Psoas muscle (tissue), 8 donors: Measurements from ENCODE around the gene ANK2. TPM values are rescaled to one million over a fixed set of nuclear protein-coding genes. Genes with fewer than 3 reads are reported as not detected.

Source experiments
- ATAC-seq, 4 donors: fragments of 200-7000 bp; cut with Tn5 transposase; one replicate each; pipeline ENCODE4 v1.9.1; 2020; ENCODE audit warnings: moderate library complexity in 3 of 4, mild to moderate bottlenecking in 2 of 4
- DNase-seq, 2 donors: peaks; one replicate each; pipeline ENCODE4 v3.0.0-alpha.2; 2020
- H3K27ac ChIP-seq: fragments of 200-600 bp; one replicate; pipeline ENCODE4 v1.8.0; 2022
- H3K27me3 ChIP-seq, 3 donors: fragments of 200-600 bp in 1 of 3; one replicate each; pipeline versions ENCODE4 v1.6.1 to v1.8.0; 2013 to 2022; ENCODE audit warnings: low read length in 2 of 3, mild to moderate bottlenecking in 2 of 3, moderate library complexity in 1 of 3; ENCODE audit not compliant: insufficient read depth in 3 of 3
- H3K36me3 ChIP-seq, 2 donors: fragments of 200-600 bp in 1 of 2; one replicate each; pipeline versions ENCODE4 v1.6.1 to v1.8.0; 2013 to 2022; ENCODE audit warnings: low read depth in 1 of 2, mild to moderate bottlenecking in 1 of 2, moderate library complexity in 1 of 2; ENCODE audit not compliant: insufficient read depth in 1 of 2
- H3K4me1 ChIP-seq: fragments of 200-600 bp; one replicate; pipeline ENCODE4 v1.8.0; 2022
- H3K4me3 ChIP-seq: fragments of 200-600 bp; one replicate; pipeline ENCODE4 v1.8.0; 2022; ENCODE audit warnings: mild to moderate bottlenecking
- H3K9me3 ChIP-seq: fragments of 200-600 bp; one replicate; pipeline ENCODE4 v1.8.0; 2022
- WGBS, 3 donors: extraction: QIAGEN DNeasy Blood & Tissue Kit; methylation state at CpG; one replicate each; pipeline versions ENCODE4 v1.1.6 to v1.1.7; 2013; 5-methylcytosine and 5-hydroxymethylcytosine counted together
- intact Hi-C, 2 donors: fragments of 100-400 bp; cut with DNase I; formaldehyde crosslinking; loops; one replicate each; pipeline versions ENCODE4 v1.11.0 to v1.14.2; 2022
- polyA plus RNA-seq, 3 donors: library from polyadenylated mRNA; stranded (reverse); fragments of 200-250 nt; gene quantifications; one replicate each; pipeline ENCODE4 v1.2.3, GENCODE V29; 2013
- total RNA-seq, 4 donors: library from RNA; stranded (reverse); fragmentation: NEBNext Ultra II Directional in 2 of 4; extraction: Animal tissue kit (Norgen Biotek cat#: 25700) in 2 of 4; gene quantifications; one replicate each; pipeline versions ENCODE4 v1.2.1 to v1.2.4, GENCODE V29; 2021 to 2023
- TF ChIP-seq, protein P1 (sequence below): fragments of 200-600 bp; IDR thresholded peaks from one replicate; pipeline ENCODE4 v1.8.0; 2022; ENCODE audit warnings: antibody characterized with exemption
- donor health status: healthy with polysubstance abuse.
- donor health status: DM: no; HTN: no; CAD: no; lungs with moderate emphysema.
- donor health status: Bipolar disorder and iron deficiency.
- donor health status: healthy.
- donor health status: DM: yes; HTN: yes; CAD: no.
- donor health status: DM: no; HTN: no; CAD: no.
- donor health status: DM: no; HTN: no; CAD: no.
- donor health status: DM: yes; HTN: yes; CAD: no.

ANK2 gene
- total and polyA plus RNA-seq, 7 donors: 14.1 to 153 (median 78.5) TPM

DNA sequence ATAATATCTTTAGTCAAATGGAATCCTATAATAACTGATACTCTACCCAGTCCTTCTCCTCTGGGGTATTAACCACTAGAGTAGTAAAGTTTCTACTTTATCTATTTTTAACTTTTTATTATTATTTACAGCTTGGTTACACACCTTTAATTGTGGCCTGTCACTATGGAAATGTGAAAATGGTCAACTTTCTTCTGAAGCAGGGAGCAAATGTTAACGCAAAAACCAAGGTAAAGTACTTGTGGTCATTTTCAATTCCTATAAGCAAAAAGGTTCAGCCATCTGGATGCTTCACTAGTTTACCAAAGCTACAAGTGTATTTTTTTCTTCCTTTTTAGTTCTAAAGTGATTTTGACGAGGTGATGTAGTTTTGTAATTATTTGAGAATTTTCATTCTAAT, 238.8 kb downstream of the ANK2 start:
- no peaks in the 10 kb centered on the region for H3K9me3 ChIP-seq
- DNase-seq (no peak), ATAC-seq (no peak)
- peaks cover 9 to 56% of the 10 kb centered on the region in 2 donors for H3K36me3 ChIP-seq
- WGBS, 3 donors: 92 to 96% (median 96%) methylated on average over 2 of the region's 2 CpGs
- no peak overlapping the region for H3K4me3 ChIP-seq
- no peak overlapping the region for H3K27ac ChIP-seq
- intact Hi-C loops: no loop called here
- no peaks in the 10 kb centered on the region for H3K27me3 ChIP-seq
- TF ChIP-seq, protein P1, sequence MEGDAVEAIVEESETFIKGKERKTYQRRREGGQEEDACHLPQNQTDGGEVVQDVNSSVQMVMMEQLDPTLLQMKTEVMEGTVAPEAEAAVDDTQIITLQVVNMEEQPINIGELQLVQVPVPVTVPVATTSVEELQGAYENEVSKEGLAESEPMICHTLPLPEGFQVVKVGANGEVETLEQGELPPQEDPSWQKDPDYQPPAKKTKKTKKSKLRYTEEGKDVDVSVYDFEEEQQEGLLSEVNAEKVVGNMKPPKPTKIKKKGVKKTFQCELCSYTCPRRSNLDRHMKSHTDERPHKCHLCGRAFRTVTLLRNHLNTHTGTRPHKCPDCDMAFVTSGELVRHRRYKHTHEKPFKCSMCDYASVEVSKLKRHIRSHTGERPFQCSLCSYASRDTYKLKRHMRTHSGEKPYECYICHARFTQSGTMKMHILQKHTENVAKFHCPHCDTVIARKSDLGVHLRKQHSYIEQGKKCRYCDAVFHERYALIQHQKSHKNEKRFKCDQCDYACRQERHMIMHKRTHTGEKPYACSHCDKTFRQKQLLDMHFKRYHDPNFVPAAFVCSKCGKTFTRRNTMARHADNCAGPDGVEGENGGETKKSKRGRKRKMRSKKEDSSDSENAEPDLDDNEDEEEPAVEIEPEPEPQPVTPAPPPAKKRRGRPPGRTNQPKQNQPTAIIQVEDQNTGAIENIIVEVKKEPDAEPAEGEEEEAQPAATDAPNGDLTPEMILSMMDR: no peak
- no peaks in the 10 kb centered on the region for H3K4me1 ChIP-seq

DNA sequence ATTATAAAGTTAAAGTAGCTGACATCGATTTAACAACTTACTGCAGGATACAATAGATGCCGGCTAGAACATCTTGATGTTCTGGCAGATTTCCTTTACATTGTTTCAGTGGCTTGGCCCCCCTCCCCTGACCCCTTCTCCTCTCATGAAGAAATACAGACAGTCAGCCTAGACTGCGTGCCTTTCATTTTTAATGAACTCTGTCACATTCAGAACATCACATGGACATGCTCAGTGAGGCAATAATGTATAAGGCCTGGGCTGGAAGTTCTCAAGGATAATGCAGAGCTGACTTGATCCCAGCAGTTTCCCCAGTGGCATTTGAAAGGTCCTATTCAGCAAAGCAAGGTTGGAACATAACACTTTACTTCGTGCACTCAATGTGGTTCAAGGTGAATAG, 239.2 kb downstream of the ANK2 start:
- no peaks in the 10 kb centered on the region for H3K9me3 ChIP-seq

DNA sequence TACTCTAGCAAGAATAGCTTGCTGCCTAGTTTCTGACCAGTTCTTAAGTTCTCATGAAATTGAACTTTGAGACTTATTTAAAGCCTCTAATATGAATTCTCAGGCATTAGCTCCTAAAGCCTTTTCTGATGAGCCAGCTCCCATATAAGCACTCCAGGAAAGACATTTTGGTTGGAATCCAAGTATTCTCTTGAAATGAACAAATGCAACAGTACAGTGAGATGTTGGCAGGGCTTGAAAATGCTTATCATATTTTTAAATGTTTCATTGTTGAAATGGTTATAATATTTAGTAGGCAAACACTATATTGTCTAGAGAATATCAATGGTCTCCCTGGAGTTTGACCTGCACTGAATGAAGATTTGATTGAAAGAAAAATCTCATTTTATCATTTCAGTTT, 240.3 kb downstream of the ANK2 start:
- intact Hi-C loops: no loop called here
- H3K4me3 ChIP-seq: no peak overlapping the region
- no peaks in the 10 kb centered on the region for H3K9me3 ChIP-seq
- ATAC-seq: no peak
- no peak for DNase-seq
- H3K36me3 ChIP-seq: peaks cover 9 to 62% of the 10 kb centered on the region in 2 donors
- H3K27me3 ChIP-seq: no peaks in the 10 kb centered on the region
- no peaks in the 10 kb centered on the region for H3K4me1 ChIP-seq
- TF ChIP-seq, protein P1: no peak
- H3K27ac ChIP-seq: no peak overlapping the region

More for the DNA sequence above, 239.2 kb downstream of the ANK2 start:
- 66 to 86% (median 77%) methylated on average over 4 of the region's 4 CpGs for WGBS, 3 donors
- ATAC-seq (no peak), DNase-seq (no peak)
- H3K36me3 ChIP-seq: peaks cover 9 to 57% of the 10 kb centered on the region in 2 donors
- TF ChIP-seq, protein P1: no peak
- no peak overlapping the region for H3K4me3 ChIP-seq
- no peak overlapping the region for H3K27ac ChIP-seq
- no peaks in the 10 kb centered on the region for H3K4me1 ChIP-seq
- intact Hi-C loops: no loop called here
- H3K27me3 ChIP-seq: no peaks in the 10 kb centered on the region

DNA sequence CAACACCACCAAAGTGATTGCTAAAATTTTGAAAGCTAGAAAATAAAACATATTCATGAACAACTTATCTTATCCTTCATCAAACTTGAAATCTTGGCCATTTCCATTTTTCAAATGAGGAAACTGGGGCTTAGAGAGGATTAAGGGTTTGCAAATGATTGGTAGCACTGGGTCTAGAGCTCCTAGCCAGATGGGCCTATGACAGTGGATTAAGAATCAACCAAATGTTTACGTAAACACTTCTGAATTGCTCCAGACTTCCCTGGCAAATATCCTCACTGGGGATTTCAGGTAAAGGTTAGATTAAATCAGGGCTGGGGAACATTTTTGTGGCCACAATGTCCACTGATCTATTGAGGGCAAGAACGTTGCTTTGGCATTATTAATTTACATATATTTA, 241.2 kb downstream of the ANK2 start:
- Histone ChIP-seq H3K27me3 (no peaks in the 10 kb centered on the region), H3K4me1 (no peaks in the 10 kb centered on the region), H3K27ac (no peak overlapping the region), H3K36me3 (peaks cover 9 to 68% of the 10 kb centered on the region in 2 donors), H3K9me3 (no peaks in the 10 kb centered on the region), H3K4me3 (no peak overlapping the region)
- ATAC-seq: no peak
- WGBS, 3 donors: 47 to 70% (median 48%) methylated on average over 2 of the region's 2 CpGs
- intact Hi-C loops: no loop called here
- no peak for DNase-seq
- TF ChIP-seq, protein P1: no peak

DNA sequence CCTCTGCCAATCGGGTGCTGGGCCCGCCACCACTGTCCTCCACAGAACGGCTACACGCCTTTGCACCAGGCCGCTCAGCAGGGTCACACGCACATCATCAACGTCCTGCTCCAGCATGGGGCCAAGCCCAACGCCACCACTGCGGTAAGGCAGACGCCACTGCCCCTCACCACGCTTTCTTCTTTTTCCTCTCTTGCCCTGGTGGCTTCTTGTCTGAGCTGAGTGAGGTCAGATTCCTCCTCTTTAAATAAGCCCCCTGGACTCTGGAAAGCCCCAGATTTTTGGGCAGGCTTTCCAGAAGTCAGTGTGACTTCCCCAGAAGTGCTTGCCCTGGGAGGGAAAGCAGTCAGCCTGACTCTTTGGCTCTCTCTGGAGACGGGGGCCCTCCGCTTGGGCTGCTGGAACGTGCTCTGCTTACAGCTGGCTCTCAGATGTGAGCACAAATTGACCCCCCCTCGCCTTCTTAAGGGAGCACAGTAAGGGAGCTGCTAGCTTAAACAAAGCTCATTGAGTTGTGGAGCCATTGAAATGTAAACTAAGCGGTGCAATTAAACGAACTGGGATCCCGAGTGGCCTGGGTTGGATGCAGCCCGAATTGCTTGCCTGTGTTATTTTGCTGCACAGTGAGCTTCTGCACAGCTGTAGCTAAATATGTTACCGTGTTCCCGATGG, 243.1 kb downstream of the ANK2 start:
- Histone ChIP-seq H3K36me3 (peaks cover 8 to 56% of the 10 kb centered on the region in 2 donors), H3K27ac (no peak overlapping the region), H3K27me3 (no peaks in the 10 kb centered on the region), H3K4me3 (peak overlapping the region; percentile 29), H3K4me1 (no peaks in the 10 kb centered on the region), H3K9me3 (no peaks in the 10 kb centered on the region)
- 57 to 63% (median 60%) methylated on average over 21 of the region's 21 CpGs for WGBS, 3 donors
- intact Hi-C loops: loop anchor here in 1 of 2 donors (2.0 kb wide), 1 partner anchor 16 kb away; no protein-coding TSS in a partner anchor
- TF ChIP-seq, protein P1: no peak
- ATAC-seq (peak in 3 of 4 donors; percentile 23 to 59 (median 53)), DNase-seq (peak; percentile 24 to 54)
